ENCODE measurements around the gene LRCH1. TPM values are rescaled to one million over a fixed set of nuclear protein-coding genes. Genes with fewer than 3 reads are reported as not detected.

LRCH1 gene
- total RNA-seq, 1 experiment from 2014 or later: 16.5 TPM

GRCh38 chr13:46607768-46608564 lies 55.0 kb downstream of the LRCH1 start:
- ChIA-PET CTCF (no interaction called here), POLR2A (interaction anchor here (1.1 to 5.0 kb wide), 2 partner anchors 12 to 15 kb away, joined by 3 to 30 read pairs; no protein-coding TSS in a partner anchor)
- Mint-ChIP-seq H3K4me1 (ENCODE audit: insufficient read depth, unreplicated experiment) (peaks cover 39% of the 10 kb centered on the region), H3K9me3 (ENCODE audit: unreplicated experiment) (no peaks in the 10 kb centered on the region), H3K27ac (ENCODE audit: low read depth, unreplicated experiment) (no peak overlapping the region), H3K36me3 (ENCODE audit: insufficient read depth, unreplicated experiment) (no peaks in the 10 kb centered on the region), H3K27me3 (ENCODE audit: insufficient read depth, unreplicated experiment) (no peaks in the 10 kb centered on the region), H3K4me3 (ENCODE audit: unreplicated experiment) (no peak overlapping the region)
- intact Hi-C loops (cut with micrococcal nuclease): no loop called here
- DNase-seq (ENCODE audit: unreplicated experiment): no peak
- no TSS peak for BruUV-seq (replicated peaks)
- no peak for TF ChIP-seq CTCF (IDR thresholded peaks at IDR 0.05; ENCODE audit: unreplicated experiment)

- no peak for TF ChIP-seq CTCF (IDR thresholded peaks at IDR 0.05; ENCODE audit: unreplicated experiment)
- DNase-seq (ENCODE audit: unreplicated experiment): no peak
- Mint-ChIP-seq H3K27ac (ENCODE audit: low read depth, unreplicated experiment) (no peak overlapping the region), H3K4me1 (ENCODE audit: insufficient read depth, unreplicated experiment) (peaks cover 36% of the 10 kb centered on the region), H3K36me3 (ENCODE audit: insufficient read depth, unreplicated experiment) (no peaks in the 10 kb centered on the region), H3K27me3 (ENCODE audit: insufficient read depth, unreplicated experiment) (no peaks in the 10 kb centered on the region), H3K9me3 (ENCODE audit: unreplicated experiment) (no peaks in the 10 kb centered on the region), H3K4me3 (ENCODE audit: unreplicated experiment) (no peak overlapping the region)
- ChIA-PET CTCF (interaction anchor here (0.6 kb wide), 1 partner anchor 229 kb away, joined by 3 read pairs; no protein-coding TSS in a partner anchor), POLR2A (interaction anchor here (0.6 to 2.0 kb wide), 4 partner anchors 14 to 1322 kb away, joined by 3 to 5 read pairs (median 4); no protein-coding TSS in a partner anchor)
- BruUV-seq (replicated peaks): no TSS peak
- intact Hi-C loops (cut with micrococcal nuclease): no loop called here
These were observed 56.1 kb downstream of the LRCH1 start for GRCh38 chr13:46609052-46609451.

- ChIA-PET CTCF (interaction anchor here (0.5 to 0.6 kb wide), 2 partner anchors 27 to 203 kb away, joined by 3 read pairs; no protein-coding TSS in a partner anchor), POLR2A (interaction anchor here (0.6 to 2.0 kb wide), 5 partner anchors 13 to 1200 kb away, joined by 3 to 7 read pairs (median 3); no protein-coding TSS in a partner anchor)
- no TSS peak for BruUV-seq (replicated peaks)
- intact Hi-C loops (cut with micrococcal nuclease): no loop called here
- no peak for TF ChIP-seq CTCF (IDR thresholded peaks at IDR 0.05; ENCODE audit: unreplicated experiment)
- no peaks in the 10 kb centered on the region for H3K27me3 Mint-ChIP-seq (ENCODE audit: insufficient read depth, unreplicated experiment)
- H3K9me3 Mint-ChIP-seq (ENCODE audit: unreplicated experiment): no peaks in the 10 kb centered on the region
- no peaks in the 10 kb centered on the region for H3K36me3 Mint-ChIP-seq (ENCODE audit: insufficient read depth, unreplicated experiment)
- H3K4me1 Mint-ChIP-seq (ENCODE audit: insufficient read depth, unreplicated experiment): peaks cover 41% of the 10 kb centered on the region
- H3K27ac Mint-ChIP-seq (ENCODE audit: low read depth, unreplicated experiment): no peak overlapping the region
- no peak overlapping the region for H3K4me3 Mint-ChIP-seq (ENCODE audit: unreplicated experiment)
- DNase-seq (ENCODE audit: unreplicated experiment): no peak
These were observed 56.8 kb downstream of the LRCH1 start for GRCh38 chr13:46609726-46610125.

GRCh38 chr13:46612267-46612666 lies 59.3 kb downstream of the LRCH1 start:
- no peak overlapping the region for H3K27ac Mint-ChIP-seq (ENCODE audit: low read depth, unreplicated experiment)
- BruUV-seq (replicated peaks): no TSS peak
- CTCF ChIA-PET: interaction anchor here (0.6 to 2.7 kb wide), 4 partner anchors 9 to 511 kb away, joined by 3 to 14 read pairs (median 5); no protein-coding TSS in a partner anchor
- H3K27me3 Mint-ChIP-seq (ENCODE audit: insufficient read depth, unreplicated experiment): no peaks in the 10 kb centered on the region
- peaks cover 43% of the 10 kb centered on the region for H3K4me1 Mint-ChIP-seq (ENCODE audit: insufficient read depth, unreplicated experiment)
- no peak for DNase-seq (ENCODE audit: unreplicated experiment)
- no peaks in the 10 kb centered on the region for H3K36me3 Mint-ChIP-seq (ENCODE audit: insufficient read depth, unreplicated experiment)
- no peaks in the 10 kb centered on the region for H3K9me3 Mint-ChIP-seq (ENCODE audit: unreplicated experiment)
- no peak overlapping the region for H3K4me3 Mint-ChIP-seq (ENCODE audit: unreplicated experiment)
- intact Hi-C loops (cut with micrococcal nuclease): no loop called here
- no peak for TF ChIP-seq CTCF (IDR thresholded peaks at IDR 0.05; ENCODE audit: unreplicated experiment)
- POLR2A ChIA-PET: interaction anchor here (0.6 to 2.3 kb wide), 5 partner anchors 9 to 115 kb away, joined by 3 to 5 read pairs (median 4); partner anchors contain the start of gene LRCH1
